Right renal cortex interstitium (tissue), 3 donors: ENCODE results near the gene RPL22L1. TPM values are rescaled to one million over a fixed set of nuclear protein-coding genes. Genes with fewer than 3 reads are reported as not detected.
"Not testable (repeated sequence)": the region's sequence is repeated elsewhere in the genome, so short reads cannot be mapped to it uniquely, and the experiment has no call there.

Source experiments
- DNase-seq, 3 donors: peaks; one replicate each; pipeline ENCODE4 v3.0.0-alpha.2; 2013; ENCODE audit warnings: low read depth in 3 of 3, low spot score in 2 of 3
- polyA plus RNA-seq, 3 donors: library from polyadenylated mRNA; unstranded; fragments of 120-200 nt; gene quantifications; one replicate each; pipeline ENCODE4 v1.2.1, GENCODE V29; 2013; ENCODE audit not compliant: insufficient read length in 3 of 3

The RPL22L1 gene
- polyA plus RNA-seq, 3 donors = 63.0 to 90.2 (median 85.6) TPM

DNA sequence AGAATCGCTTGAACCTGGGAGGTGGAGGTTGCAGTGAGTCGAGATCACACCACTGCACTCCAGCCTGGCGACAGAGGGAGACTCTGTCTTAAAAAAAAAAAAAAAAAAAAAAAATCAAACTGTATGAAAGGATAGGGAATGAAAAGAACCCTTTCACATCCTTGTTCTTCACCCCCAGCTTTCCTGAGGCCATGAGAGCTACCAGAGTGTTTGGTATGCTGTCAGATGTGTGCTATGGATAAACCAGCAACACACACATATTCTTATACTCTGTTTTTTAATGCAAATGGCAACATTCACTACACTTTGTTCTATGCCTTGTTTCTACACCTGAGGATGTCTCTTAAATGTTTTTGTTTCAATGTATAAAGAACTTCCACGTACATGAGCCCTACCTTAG is 33.5 kb downstream of the RPL22L1 start:
- DNase-seq = no peak

DNA sequence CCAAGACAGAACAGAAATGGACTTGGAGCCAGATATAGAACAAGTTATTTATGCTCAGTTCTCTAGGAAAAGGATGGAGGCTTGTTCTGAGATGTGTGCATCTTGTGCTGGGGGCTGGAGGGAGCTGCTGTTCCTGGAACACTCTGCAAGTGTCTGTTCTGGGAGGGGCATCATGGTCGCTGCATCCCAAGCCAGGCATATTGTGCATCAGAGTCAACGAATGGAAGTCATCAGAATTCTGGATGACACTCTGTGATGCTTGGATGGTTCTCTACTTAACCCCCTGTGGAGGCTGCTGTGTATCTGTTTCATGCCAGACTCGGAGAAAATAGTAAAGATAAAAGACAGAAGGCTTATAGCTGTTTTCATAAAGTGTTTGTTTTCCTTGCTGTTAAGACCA is 34.7 kb downstream of the RPL22L1 start:
- DNase-seq = peak; percentile 55 to 63 (median 62)

DNA sequence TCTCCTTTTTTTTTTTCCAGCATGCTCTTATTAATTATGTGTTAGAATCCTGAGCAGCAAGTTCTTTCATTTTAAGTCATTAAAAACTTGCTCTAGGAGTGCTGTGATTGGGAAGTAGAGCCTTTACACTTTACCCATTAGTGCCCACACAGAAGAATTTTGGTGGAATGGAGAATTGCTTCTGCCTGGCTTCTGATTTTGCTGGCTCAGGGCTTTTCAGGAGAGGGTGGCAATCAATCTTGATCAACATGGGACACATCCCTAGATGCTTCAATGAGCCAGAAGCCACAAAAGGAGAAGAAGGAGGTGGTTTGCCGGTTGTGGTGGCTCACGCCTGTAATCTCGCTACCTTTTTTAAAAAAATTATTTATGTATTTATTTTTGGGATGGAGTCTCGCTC is 39.4 kb downstream of the RPL22L1 start:
- no peak for DNase-seq

DNA sequence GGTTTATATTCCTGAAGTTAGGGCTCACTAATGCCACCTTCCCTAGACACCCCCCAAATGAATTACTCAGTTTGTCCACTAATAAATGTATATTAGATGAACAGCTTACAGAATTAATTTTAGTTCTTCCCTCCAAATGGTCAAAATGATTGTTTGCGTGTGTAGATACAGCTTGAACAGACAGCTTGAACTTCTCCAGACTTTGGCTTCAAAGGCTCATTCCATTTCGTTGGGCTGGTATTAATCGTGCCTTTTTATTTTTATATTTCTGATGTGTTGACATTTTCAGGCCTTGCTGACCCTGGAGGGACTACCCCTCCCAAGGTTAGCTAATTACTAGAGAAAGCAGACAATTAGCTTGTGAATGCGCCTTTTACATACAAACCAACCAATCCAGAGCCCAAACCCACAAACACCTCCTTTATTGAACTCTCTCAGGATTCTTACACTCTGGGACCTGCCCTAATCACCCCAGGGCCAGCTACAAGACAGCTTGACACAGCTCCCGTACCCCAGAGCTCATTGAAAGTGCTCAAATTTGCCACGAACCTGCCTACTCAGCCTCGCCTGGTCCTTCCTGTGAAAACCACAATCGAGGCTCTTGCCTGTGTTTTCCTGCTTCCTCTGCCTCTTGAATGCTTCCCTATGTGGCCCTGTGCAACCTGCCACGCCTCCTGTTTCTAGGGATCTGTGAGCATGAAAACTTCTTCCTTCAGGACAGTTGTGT is 40.3 kb downstream of the RPL22L1 start:
- DNase-seq = no peak

DNA sequence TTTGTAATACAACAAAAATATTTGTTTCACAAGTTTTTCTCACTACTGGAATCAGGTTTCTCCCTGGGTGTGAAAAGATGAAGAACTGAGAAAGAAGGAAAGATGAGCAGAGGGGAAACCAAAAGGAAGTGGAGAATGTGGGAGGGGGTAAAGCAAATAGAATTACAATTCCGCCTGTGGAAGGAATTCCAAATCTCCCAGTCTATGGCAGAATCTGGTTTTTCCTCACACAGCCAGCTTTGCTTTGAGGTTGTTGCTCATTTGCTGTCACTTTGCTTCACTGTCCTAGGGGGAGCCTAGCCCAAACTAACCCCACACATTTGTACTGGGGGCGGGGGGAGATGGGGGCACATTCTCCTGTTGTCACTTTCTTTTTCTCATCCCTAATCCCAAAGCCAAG is 43.9 kb downstream of the RPL22L1 start:
- DNase-seq = no peak

DNA sequence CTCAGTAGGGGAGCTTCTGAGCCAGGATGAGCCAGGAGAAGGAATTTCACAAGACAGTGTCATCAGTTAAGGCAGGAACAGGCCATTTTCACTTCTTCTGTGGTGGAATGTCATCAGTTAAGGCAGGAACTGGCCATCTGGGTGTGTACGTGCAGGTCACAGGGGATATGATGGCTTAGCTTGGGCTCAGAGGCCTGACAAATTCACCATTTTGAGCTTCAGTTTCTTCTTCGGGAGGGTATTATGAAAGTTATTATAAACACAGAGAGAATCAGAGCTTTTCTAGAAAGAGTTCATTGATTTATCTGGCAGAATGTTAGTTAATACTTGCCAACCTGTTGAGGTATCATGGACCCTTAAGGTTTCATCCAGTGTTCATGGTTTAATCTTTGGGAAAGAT is 46.4 kb downstream of the RPL22L1 start:
- DNase-seq = not testable (repeated sequence)

DNA sequence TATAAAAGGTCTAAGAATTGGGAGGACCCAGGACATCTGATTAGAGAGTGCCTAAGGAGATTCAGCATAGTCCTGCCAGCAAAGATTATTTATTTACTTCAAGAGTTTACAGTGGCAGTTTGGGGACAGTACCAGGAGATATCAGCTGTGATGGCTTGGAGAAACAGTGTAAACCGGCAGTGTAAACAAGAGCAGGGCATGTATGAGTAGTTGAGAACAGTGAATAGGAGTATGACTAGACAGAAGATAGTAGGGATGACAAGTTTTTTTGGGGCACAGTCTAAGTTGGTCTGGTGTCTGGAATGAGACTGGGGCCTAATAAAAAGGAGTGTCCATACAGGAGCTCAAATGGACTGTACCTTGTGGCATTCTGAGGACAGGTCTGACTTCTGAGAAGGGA is 51.7 kb downstream of the RPL22L1 start:
- DNase-seq = not testable (repeated sequence)

DNA sequence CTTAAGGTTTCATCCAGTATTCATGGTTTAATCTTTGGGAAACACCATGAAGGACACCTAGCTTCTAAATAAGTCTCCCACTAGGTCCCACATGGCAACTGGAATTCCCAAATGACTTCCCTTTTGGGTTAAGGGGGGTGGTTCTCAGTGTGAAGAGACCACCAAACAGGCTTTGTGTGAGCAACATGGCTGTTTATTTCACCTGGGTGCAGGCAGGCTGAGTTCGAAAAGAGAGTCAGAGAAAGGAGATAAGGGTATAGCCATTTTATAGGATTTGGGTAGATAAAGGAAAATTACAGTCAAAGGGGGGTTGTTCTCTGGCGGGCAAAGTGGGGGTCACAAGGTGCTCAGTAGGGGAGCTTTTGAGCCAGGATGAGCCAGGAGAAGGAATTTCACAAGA is 52.5 kb downstream of the RPL22L1 start:
- DNase-seq = not testable (repeated sequence)

DNA sequence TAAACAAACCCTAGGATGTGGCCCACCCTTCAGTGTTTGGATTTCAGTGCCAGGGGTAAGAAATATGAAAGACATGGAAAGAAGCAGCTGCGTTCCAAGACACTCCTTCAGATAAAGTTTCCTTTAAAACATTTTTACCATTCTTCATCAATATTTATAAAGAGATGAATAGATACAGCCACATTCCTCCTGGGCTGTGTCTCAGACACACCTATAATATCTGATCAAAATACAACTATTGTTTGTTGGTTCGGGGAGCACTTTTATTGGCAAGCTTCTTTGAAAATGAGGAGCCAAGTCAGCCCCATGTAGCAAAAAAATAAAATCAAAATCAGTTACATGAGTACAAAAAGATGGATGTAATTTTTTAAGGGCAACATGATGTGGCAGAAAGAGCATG is 53.2 kb downstream of the RPL22L1 start:
- DNase-seq = no peak

DNA sequence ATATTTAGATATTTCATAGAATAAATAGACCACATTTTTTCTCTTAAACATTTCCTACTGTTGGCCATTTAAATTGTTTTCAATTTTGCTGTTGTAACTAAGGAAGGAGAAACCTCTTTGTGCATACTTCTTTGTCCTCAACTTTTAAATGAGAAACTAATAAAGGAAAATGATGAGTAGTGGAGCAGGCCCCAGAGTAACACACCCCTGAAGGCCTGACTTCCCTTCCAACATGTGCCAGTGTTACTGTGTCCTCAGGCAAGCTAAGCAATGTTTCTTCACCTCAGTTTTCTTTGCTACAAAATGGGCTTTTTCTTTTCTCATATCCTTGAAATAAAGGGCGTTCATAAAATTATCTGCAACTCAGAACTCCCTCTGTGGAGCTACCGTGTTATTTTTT is 53.7 kb downstream of the RPL22L1 start:
- no peak for DNase-seq

DNA sequence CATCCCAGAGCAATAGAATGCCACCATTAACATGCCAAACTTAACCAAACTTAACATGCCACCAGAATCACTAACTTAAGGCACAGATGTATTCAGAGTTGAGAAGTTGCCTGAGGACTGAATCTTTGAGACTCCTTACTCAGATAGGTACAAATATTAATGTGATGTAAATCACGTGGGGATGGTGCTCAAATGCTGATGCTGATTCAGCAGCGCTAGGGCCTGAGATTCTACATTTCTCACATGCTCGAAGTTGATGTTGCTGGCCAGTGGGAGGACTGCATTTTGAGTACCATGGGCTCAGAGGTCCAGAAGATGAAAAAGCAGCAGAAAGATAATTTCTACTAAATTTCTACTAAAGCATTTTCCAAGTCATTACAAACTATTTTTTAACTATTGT is 54.1 kb downstream of the RPL22L1 start:
- no peak for DNase-seq

DNA sequence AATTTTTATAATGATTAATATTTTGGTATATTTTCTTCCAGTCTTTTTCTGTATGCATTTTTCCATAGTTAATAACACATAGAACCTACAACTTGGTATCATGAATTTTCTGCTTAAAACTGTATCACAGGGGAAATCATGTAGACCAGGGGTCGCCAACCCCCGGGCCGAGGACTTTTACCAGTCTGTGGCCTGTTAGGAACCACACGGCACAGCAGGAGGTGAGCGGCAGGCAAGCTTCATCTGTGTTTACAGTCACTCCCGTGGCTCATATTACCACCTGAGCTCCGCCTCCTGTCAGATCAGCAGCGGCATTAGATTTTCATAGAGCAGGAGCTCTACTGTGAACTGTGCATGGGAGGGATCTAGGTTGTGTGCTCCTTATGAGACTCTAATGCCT is 54.7 kb downstream of the RPL22L1 start:
- no peak for DNase-seq

Other genes with a start within 250 kb of the RPL22L1 start
- gene EIF5A2, start 38.4 kb upstream of the RPL22L1 start, polyA plus RNA-seq = 1 to 10 TPM; 8.1 to 9.2 (median 9.1) TPM
- 10 to 100 TPM; 10.5 to 17.3 (median 11.3) TPM for gene SLC2A2, start 156.5 kb upstream of the RPL22L1 start, polyA plus RNA-seq